Neural progenitor cell (in vitro differentiated cells): ENCODE measurements around the gene JADE1. TPM values are rescaled to one million over a fixed set of nuclear protein-coding genes. Genes with fewer than 3 reads are reported as not detected.

Experiments
- DNase-seq: peaks from one replicate; pipeline ENCODE4 v3.0.0-alpha.2; 2016; ENCODE audit warnings: low spot score
- H2AFZ ChIP-seq: fragments of 200-600 bp; sonication (generic); replicated peaks from 2 replicates; pipeline ENCODE4 v1.6.1; 2016; ENCODE audit warnings: antibody characterized with exemption
- H3F3A ChIP-seq: fragments of 200-600 bp; sonication (generic); 2 replicates; pipeline ENCODE4 v1.6.1; 2016; ENCODE audit warnings: antibody characterized with exemption, low read depth
- H3K27ac ChIP-seq: fragments of 200-600 bp; sonication (generic); 2 replicates; pipeline ENCODE4 v1.5.1; 2016; ENCODE audit warnings: mild to moderate bottlenecking
- H3K27me3 ChIP-seq: fragments of 200-600 bp; sonication (generic); 2 replicates; pipeline ENCODE4 v1.6.1; 2016; ENCODE audit warnings: mild to moderate bottlenecking, moderate library complexity
- H3K36me3 ChIP-seq: fragments of 200-600 bp; sonication (generic); 2 replicates; pipeline ENCODE4 v1.5.1; 2016
- H3K4me1 ChIP-seq: fragments of 200-600 bp; sonication (generic); 2 replicates; pipeline ENCODE4 v1.6.1; 2016; ENCODE audit warnings: mixed run types
- H3K4me2 ChIP-seq: fragments of 200-600 bp; sonication (generic); 2 replicates; pipeline ENCODE4 v1.6.1; 2016
- H3K4me3 ChIP-seq: fragments of 200-600 bp; sonication (generic); 2 replicates; pipeline ENCODE4 v1.5.1; 2016
- H3K79me2 ChIP-seq: fragments of 200-600 bp; sonication (generic); 2 replicates; pipeline ENCODE4 v1.6.1; 2016; ENCODE audit warnings: low read depth
- H3K9ac ChIP-seq: fragments of 200-600 bp; sonication (generic); 2 replicates; pipeline ENCODE4 v1.6.1; 2016
- H3K9me3 ChIP-seq: fragments of 200-600 bp; sonication (generic); 2 replicates; pipeline ENCODE4 v1.5.1; 2016; ENCODE audit warnings: low read depth
- H4K20me1 ChIP-seq: fragments of 200-600 bp; sonication (generic); 2 replicates; pipeline ENCODE4 v1.6.1; 2016; ENCODE audit warnings: low read depth
- H3K27ac Mint-ChIP-seq: 3 replicates; pipeline ENCODE4 v1.8.0; 2021; ENCODE audit warnings: mixed read lengths
- H3K27me3 Mint-ChIP-seq: 2 replicates; pipeline ENCODE4 v1.8.0; 2022; ENCODE audit warnings: low read depth, mild to moderate bottlenecking, inconsistent platforms, moderate library complexity, mixed read lengths; ENCODE audit not compliant: insufficient read depth
- H3K36me3 Mint-ChIP-seq: 3 replicates; pipeline ENCODE4 v1.8.0; 2021; ENCODE audit warnings: mixed read lengths
- H3K4me1 Mint-ChIP-seq: 3 replicates; pipeline ENCODE4 v1.8.0; 2021; ENCODE audit warnings: mixed read lengths
- H3K4me3 Mint-ChIP-seq: 3 replicates; pipeline ENCODE4 v1.8.0; 2021; ENCODE audit warnings: mild to moderate bottlenecking, moderate library complexity, mixed read lengths
- H3K9me3 Mint-ChIP-seq: 3 replicates; pipeline ENCODE4 v1.8.0; 2020; ENCODE audit warnings: mixed read lengths
- EZH2 ChIP-seq: fragments of 200-600 bp; sonication (generic); IDR thresholded peaks from 2 replicates; pipeline ENCODE4 v1.6.1; 2017; ENCODE audit warnings: antibody characterized with exemption, mild to moderate bottlenecking, moderate library complexity
- EZH2phosphoT487 ChIP-seq: fragments of 200-600 bp; sonication (generic); IDR thresholded peaks from 2 replicates; pipeline ENCODE4 v1.6.1; 2017; ENCODE audit warnings: antibody characterized with exemption
- total RNA-seq: library from RNA; depleted of rRNA; stranded (reverse); fragments of >200 nt; gene quantifications from 2 replicates; pipeline ENCODE4 v1.2.3, GENCODE V29; 2015; ENCODE audit warnings: low replicate concordance
- TF ChIP-seq, protein P1 (sequence below): fragments of 200-600 bp; sonication (generic); IDR thresholded peaks from 2 replicates; pipeline ENCODE4 v1.5.1; 2017; ENCODE audit warnings: antibody characterized with exemption, mild to moderate bottlenecking

Gene JADE1
- total RNA-seq, 1 donor from 2014 or later = 55.9 TPM

DNA sequence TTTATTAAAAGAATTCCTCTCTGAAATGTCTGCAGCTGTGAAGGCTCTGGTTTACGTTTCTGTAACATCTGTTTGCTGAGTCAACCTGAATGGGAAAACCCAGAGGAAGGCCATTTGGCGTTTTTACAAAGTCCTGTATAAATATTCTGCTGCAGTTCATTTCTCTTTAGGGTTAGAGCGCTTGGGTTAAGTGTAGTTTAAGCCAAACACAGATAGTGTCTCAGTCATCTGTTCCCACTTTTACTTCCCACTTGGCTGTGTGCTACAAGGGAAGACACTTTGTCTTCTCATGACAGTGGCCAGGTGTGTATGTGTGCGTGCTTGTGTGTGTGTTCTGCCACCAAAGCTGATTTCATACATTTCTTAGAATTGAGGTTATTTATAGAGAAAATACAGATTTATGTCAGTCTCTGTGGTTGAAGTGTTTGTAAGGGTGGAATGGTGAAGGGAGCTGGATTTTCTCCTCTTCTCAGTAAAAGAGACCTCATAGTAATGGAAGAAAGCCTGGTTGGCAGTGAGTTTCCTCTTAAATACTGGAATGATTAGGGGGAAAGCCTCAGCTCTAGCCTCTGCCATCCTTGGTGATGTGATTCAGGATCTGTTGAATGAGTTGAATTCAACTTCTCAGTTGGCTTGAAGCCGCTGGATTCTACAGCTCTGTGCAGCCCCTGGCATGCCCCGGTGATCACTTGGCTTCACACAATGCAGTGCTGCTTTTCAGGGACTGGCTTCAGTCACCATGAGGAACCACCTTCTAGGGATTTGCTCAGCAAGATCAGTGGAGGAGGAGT is 50.6 kb downstream of the JADE1 start:
- Mint-ChIP-seq H3K4me1 (peaks cover 13% of the 10 kb centered on the region), H3K36me3 (peaks cover 45% of the 10 kb centered on the region), H3K4me3 (no peak overlapping the region), H3K27ac (no peak overlapping the region), H3K27me3 (peaks cover 2% of the 10 kb centered on the region), H3K9me3 (no peaks in the 10 kb centered on the region)
- H3K36me3 ChIP-seq = peaks cover 15% of the 10 kb centered on the region
- no peak overlapping the region for H3K4me3 ChIP-seq
- TF ChIP-seq EZH2 (no peak), EZH2phosphoT487 (no peak)
- TF ChIP-seq, protein P1, sequence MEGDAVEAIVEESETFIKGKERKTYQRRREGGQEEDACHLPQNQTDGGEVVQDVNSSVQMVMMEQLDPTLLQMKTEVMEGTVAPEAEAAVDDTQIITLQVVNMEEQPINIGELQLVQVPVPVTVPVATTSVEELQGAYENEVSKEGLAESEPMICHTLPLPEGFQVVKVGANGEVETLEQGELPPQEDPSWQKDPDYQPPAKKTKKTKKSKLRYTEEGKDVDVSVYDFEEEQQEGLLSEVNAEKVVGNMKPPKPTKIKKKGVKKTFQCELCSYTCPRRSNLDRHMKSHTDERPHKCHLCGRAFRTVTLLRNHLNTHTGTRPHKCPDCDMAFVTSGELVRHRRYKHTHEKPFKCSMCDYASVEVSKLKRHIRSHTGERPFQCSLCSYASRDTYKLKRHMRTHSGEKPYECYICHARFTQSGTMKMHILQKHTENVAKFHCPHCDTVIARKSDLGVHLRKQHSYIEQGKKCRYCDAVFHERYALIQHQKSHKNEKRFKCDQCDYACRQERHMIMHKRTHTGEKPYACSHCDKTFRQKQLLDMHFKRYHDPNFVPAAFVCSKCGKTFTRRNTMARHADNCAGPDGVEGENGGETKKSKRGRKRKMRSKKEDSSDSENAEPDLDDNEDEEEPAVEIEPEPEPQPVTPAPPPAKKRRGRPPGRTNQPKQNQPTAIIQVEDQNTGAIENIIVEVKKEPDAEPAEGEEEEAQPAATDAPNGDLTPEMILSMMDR = no peak
- H3K27me3 ChIP-seq = no peaks in the 10 kb centered on the region
- H3K79me2 ChIP-seq = peaks cover 38% of the 10 kb centered on the region
- no peak overlapping the region for H3K9ac ChIP-seq
- peaks cover 50% of the 10 kb centered on the region for H3F3A ChIP-seq
- H2AFZ ChIP-seq = no peak overlapping the region
- no peaks in the 10 kb centered on the region for H3K9me3 ChIP-seq
- DNase-seq = peak; percentile 33
- H3K4me1 ChIP-seq = peaks cover 11% of the 10 kb centered on the region
- no peak overlapping the region for H3K4me2 ChIP-seq
- H4K20me1 ChIP-seq = peaks cover 33% of the 10 kb centered on the region
- peak overlapping the region; percentile 47 for H3K27ac ChIP-seq

DNA sequence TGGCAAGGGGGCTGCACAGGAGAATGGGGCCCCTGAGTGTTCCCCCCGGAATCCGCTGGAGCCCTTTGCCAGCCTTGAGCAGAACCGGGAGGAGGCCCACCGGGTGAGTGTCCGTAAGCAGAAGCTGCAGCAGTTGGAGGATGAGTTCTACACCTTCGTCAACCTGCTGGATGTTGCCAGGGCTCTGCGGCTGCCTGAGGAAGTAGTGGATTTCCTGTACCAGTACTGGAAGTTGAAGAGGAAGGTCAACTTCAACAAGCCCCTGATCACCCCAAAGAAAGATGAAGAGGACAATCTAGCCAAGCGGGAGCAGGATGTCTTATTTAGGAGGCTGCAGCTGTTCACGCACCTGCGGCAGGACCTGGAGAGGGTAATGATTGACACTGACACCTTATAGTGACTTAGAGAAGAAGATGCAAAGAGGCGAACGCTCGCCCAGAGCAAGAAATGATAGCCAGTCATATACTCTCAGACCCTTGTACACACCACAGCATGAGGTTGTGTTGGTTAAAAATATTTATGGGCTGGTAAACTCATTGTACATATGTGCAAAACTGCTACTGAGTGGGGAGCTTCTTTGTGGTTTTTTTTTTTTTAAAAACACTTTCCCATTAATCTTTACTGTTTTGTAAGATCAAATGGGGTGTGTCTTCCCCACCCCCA is 52.5 kb downstream of the JADE1 start:
- Histone ChIP-seq H3K9ac (no peak overlapping the region), H3K9me3 (no peaks in the 10 kb centered on the region), H3K27ac (peak overlapping the region; percentile 78), H3K4me2 (no peak overlapping the region), H3K36me3 (peaks cover 11% of the 10 kb centered on the region), H3K4me3 (no peak overlapping the region), H3K27me3 (no peaks in the 10 kb centered on the region), H4K20me1 (peaks cover 32% of the 10 kb centered on the region), H3K4me1 (peaks cover 11% of the 10 kb centered on the region), H3K79me2 (peaks cover 52% of the 10 kb centered on the region), H2AFZ (no peak overlapping the region), H3F3A (peaks cover 45% of the 10 kb centered on the region)
- no peak for DNase-seq
- no peak for TF ChIP-seq EZH2
- TF ChIP-seq, protein P1 = no peak
- no peak for TF ChIP-seq EZH2phosphoT487
- Mint-ChIP-seq H3K27ac (no peak overlapping the region), H3K4me3 (no peak overlapping the region), H3K27me3 (peaks cover 2% of the 10 kb centered on the region), H3K9me3 (no peaks in the 10 kb centered on the region), H3K4me1 (peaks cover 13% of the 10 kb centered on the region), H3K36me3 (peaks cover 49% of the 10 kb centered on the region)

DNA sequence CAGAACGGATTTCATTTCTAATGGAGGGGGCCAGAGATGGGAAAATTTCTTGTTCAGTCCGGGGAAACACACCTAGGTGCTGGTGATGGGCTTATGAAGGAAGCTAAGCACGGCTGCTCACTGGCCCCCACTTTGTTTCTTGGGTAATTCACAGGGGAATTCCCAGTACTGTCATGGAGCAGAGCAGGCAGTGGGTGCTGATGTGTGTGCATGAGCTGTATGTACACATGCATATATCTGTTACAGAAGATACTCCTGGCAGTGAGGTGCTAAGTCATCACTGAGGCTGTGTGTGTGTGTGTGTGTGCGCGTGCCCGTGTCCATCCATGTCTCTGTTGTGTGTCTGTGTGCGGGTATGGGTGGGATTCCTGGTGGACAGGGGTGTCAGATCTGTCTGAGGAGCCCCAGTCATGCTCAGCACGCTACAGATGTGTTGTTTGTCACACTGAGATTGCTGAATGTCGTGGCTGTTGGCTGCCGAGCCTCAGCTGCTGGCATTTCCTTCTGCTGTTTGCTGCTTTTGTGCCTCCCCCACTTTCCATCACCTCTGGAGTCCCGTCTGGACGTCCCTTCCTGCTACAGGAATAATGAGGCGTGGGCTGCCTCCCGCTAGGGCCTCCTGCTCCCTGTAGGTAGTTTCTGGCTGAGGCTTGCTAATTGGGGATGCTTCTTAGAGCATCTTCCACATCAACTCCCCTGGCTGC is 53.3 kb downstream of the JADE1 start:
- Mint-ChIP-seq H3K36me3 (peaks cover 48% of the 10 kb centered on the region), H3K27ac (peak overlapping the region; percentile 19), H3K27me3 (peaks cover 2% of the 10 kb centered on the region), H3K9me3 (no peaks in the 10 kb centered on the region), H3K4me3 (no peak overlapping the region), H3K4me1 (peaks cover 13% of the 10 kb centered on the region)
- peak; percentile 58 for DNase-seq
- H3K4me2 ChIP-seq = peak overlapping the region; percentile 3
- peaks cover 32% of the 10 kb centered on the region for H4K20me1 ChIP-seq
- TF ChIP-seq, protein P1 = no peak
- TF ChIP-seq EZH2phosphoT487 = no peak
- TF ChIP-seq EZH2 = no peak
- peaks cover 42% of the 10 kb centered on the region for H3F3A ChIP-seq
- no peaks in the 10 kb centered on the region for H3K9me3 ChIP-seq
- peaks cover 11% of the 10 kb centered on the region for H3K4me1 ChIP-seq
- peaks cover 9% of the 10 kb centered on the region for H3K36me3 ChIP-seq
- H3K27me3 ChIP-seq = no peaks in the 10 kb centered on the region
- H2AFZ ChIP-seq = no peak overlapping the region
- H3K9ac ChIP-seq = no peak overlapping the region
- H3K4me3 ChIP-seq = no peak overlapping the region
- H3K79me2 ChIP-seq = peaks cover 52% of the 10 kb centered on the region
- peak overlapping the region; percentile 78 for H3K27ac ChIP-seq
